ENCODE data around the gene KCNH2. TPM values are rescaled to one million over a fixed set of nuclear protein-coding genes. Genes with fewer than 3 reads are reported as not detected.

Gene KCNH2
- total and polyA plus RNA-seq, 8 donors: 1.4 to 27.9 (median 3.9) TPM

GRCh38 chr7:150945171-150945852 is 32.8 kb downstream of the KCNH2 start:
- Histone ChIP-seq H3K4me1 (no peaks in the 10 kb centered on the region), H3K36me3 (no peaks in the 10 kb centered on the region), H3K4me3 (no peak overlapping the region), H3K27me3 (no peaks in the 10 kb centered on the region), H3K27ac (no peak overlapping the region), H3K9me3 (no peaks in the 10 kb centered on the region)
- 59% methylated on average over 19 of the region's 19 CpGs for WGBS, 2 donors
- intact Hi-C loops (cut with DNase I): no loop called here
- peak in 2 of 6 donors; percentile 47 to 54 for DNase-seq
- no peak for TF ChIP-seq CTCF (IDR thresholded peaks at IDR 0.05)
- no peak for FAIRE-seq
- ATAC-seq: no peak

- Histone ChIP-seq H3K4me3 (no peak overlapping the region), H3K36me3 (no peaks in the 10 kb centered on the region), H3K4me1 (no peaks in the 10 kb centered on the region), H3K9me3 (no peaks in the 10 kb centered on the region), H3K27ac (no peak overlapping the region), H3K27me3 (no peaks in the 10 kb centered on the region)
- 84 to 86% methylated on average over 6 of the region's 6 CpGs for WGBS, 2 donors
- intact Hi-C loops (cut with DNase I): no loop called here
- FAIRE-seq (no peak), ATAC-seq (no peak), DNase-seq (peak in 2 of 6 donors; percentile 33 to 39)
- no peak for TF ChIP-seq CTCF (IDR thresholded peaks at IDR 0.05)
Measured at GRCh38 chr7:150944066-150945042, 33.8 kb downstream of the KCNH2 start.

GRCh38 chr7:150943453-150943814 is 34.7 kb downstream of the KCNH2 start:
- no peak for TF ChIP-seq CTCF (IDR thresholded peaks at IDR 0.05)
- H3K27ac ChIP-seq: no peak overlapping the region
- no peak overlapping the region for H3K4me3 ChIP-seq
- WGBS, 2 donors: 87 to 96% methylated on average over 6 of the region's 6 CpGs
- DNase-seq (peak in 2 of 6 donors; percentile 30 to 31), FAIRE-seq (no peak), ATAC-seq (no peak)
- no peaks in the 10 kb centered on the region for H3K27me3 ChIP-seq
- no peaks in the 10 kb centered on the region for H3K36me3 ChIP-seq
- H3K9me3 ChIP-seq: no peaks in the 10 kb centered on the region
- intact Hi-C loops (cut with DNase I): no loop called here
- H3K4me1 ChIP-seq: no peaks in the 10 kb centered on the region

GRCh38 chr7:150942591-150943452 is 35.3 kb downstream of the KCNH2 start:
- DNase-seq: peak in 2 of 6 donors; percentile 48 to 56

More at GRCh38 chr7:150942591-150943452, 35.3 kb downstream of the KCNH2 start:
- FAIRE-seq: no peak
- H3K4me1 ChIP-seq: no peaks in the 10 kb centered on the region
- no peaks in the 10 kb centered on the region for H3K9me3 ChIP-seq
- WGBS, 2 donors: 69 to 72% methylated on average over 13 of the region's 13 CpGs
- no peaks in the 10 kb centered on the region for H3K27me3 ChIP-seq
- intact Hi-C loops (cut with DNase I): no loop called here
- no peak for TF ChIP-seq CTCF (IDR thresholded peaks at IDR 0.05)
- H3K27ac ChIP-seq: no peak overlapping the region
- no peak for ATAC-seq
- H3K36me3 ChIP-seq: no peaks in the 10 kb centered on the region
- no peak overlapping the region for H3K4me3 ChIP-seq

Measured in pancreas (tissue), 10 donors.